ENCODE results near the gene EPHB2.

DNA sequence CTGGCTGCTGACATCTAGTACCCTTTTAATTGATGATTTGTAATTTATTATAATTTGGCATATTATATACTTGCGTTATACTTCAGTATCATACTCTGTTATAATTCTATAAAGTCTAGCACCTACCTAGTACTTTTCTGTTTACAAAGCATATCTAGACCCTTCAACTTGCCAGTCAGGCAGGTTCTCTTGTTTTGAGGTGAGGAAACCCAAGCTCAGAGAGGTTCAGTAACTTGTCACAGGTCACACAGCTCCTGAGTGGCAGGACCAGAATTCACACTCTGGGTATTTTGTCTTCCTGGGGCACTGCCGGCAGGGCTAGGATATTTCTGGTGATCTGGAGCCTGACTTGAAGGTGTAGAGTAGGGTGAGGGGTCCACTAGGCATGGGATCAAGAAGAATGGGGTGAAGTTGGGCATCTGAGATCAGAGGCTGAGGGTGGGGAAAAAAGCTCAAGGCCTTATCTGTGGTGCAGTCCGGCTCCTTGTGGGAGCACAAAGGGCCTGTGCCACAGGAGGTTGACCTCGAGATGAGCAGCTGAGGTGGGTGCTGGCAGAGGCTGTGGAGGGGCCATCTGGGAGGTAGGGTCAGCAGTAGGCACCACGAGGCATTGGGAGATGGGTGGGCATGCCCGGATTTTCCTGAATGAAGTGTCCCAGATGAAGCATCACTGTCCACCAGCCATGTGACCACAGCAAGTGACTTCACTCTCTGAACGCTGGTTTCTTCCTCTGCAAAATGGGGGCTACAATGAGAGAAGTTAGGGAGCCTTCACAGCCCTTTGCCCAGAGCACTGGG, 102.6 kb downstream of the EPHB2 start:
- TF ChIP-seq, protein P1, sequence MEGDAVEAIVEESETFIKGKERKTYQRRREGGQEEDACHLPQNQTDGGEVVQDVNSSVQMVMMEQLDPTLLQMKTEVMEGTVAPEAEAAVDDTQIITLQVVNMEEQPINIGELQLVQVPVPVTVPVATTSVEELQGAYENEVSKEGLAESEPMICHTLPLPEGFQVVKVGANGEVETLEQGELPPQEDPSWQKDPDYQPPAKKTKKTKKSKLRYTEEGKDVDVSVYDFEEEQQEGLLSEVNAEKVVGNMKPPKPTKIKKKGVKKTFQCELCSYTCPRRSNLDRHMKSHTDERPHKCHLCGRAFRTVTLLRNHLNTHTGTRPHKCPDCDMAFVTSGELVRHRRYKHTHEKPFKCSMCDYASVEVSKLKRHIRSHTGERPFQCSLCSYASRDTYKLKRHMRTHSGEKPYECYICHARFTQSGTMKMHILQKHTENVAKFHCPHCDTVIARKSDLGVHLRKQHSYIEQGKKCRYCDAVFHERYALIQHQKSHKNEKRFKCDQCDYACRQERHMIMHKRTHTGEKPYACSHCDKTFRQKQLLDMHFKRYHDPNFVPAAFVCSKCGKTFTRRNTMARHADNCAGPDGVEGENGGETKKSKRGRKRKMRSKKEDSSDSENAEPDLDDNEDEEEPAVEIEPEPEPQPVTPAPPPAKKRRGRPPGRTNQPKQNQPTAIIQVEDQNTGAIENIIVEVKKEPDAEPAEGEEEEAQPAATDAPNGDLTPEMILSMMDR (IDR thresholded peaks at IDR 0.05), result no peak
- TF ChIP-seq ZFX (IDR thresholded peaks at IDR 0.05; ENCODE audit: borderline replicate concordance), result no peak

Measured in 22Rv1 (cell line).